HEK293T (cell line): ENCODE data around the gene RIBC2.

Experiments
- CTCF ChIA-PET: fragments of 350-600 bp; formaldehyde crosslinking; extraction: SDS; loops from one replicate; lab custom pipeline; 2021; ENCODE audit warnings: antibody characterized with exemption, inconsistent platforms; lab: Yijun Ruan, JAX
- POLR2A ChIA-PET: fragments of 350-600 bp; formaldehyde crosslinking; extraction: SDS; loops from one replicate; lab custom pipeline; 2020; ENCODE audit warnings: antibody characterized with exemption, inconsistent platforms; lab: Yijun Ruan, JAX
- DNase-seq: peaks from one replicate; pipeline ENCODE4 v3.0.0; 2012; ENCODE audit warnings: mixed read lengths; ENCODE audit errors: extremely low spot score
- ARNT ChIP-seq: fragments of 450-650 bp; IDR thresholded peaks from 2 replicates; pipeline ENCODE4 v1.6.1; 2017; ENCODE audit warnings: mild to moderate bottlenecking
- BHLHE40 ChIP-seq: fragments of 450-650 bp; IDR thresholded peaks from 2 replicates; pipeline ENCODE4 v1.6.1; 2016; ENCODE audit warnings: mild to moderate bottlenecking, moderate library complexity, borderline replicate concordance
- CTBP1 ChIP-seq: fragments of 450-650 bp; IDR thresholded peaks from 2 replicates; pipeline ENCODE4 v1.6.1; 2016; ENCODE audit warnings: borderline replicate concordance
- ELF4 ChIP-seq: fragments of 450-650 bp; IDR thresholded peaks from 2 replicates; pipeline ENCODE4 v1.6.1; 2017; ENCODE audit warnings: antibody characterized with exemption
- FOXA1 ChIP-seq: fragments of 450-650 bp; IDR thresholded peaks from 2 replicates; pipeline ENCODE4 v1.6.1; 2016; ENCODE audit warnings: mild to moderate bottlenecking
- FOXK2 ChIP-seq: fragments of 450-650 bp; IDR thresholded peaks from 2 replicates; pipeline ENCODE4 v1.6.1; 2016; ENCODE audit warnings: mild to moderate bottlenecking
- FOXM1 ChIP-seq: fragments of 450-650 bp; IDR thresholded peaks from 2 replicates; pipeline ENCODE4 v1.6.1; 2017; ENCODE audit warnings: mild to moderate bottlenecking, borderline replicate concordance
- HDGF ChIP-seq: fragments of 450-650 bp; IDR thresholded peaks from 2 replicates; pipeline ENCODE4 v1.6.1; 2017; ENCODE audit warnings: antibody characterized with exemption, borderline replicate concordance
- L3MBTL2 ChIP-seq: fragments of 450-650 bp; conservative IDR thresholded peaks from 2 replicates; pipeline ENCODE4 v1.6.1; 2016; ENCODE audit warnings: mild to moderate bottlenecking
- LEF1 ChIP-seq: fragments of 450-650 bp; IDR thresholded peaks from 2 replicates; pipeline ENCODE4 v1.6.1; 2017; ENCODE audit warnings: mild to moderate bottlenecking, borderline replicate concordance
- NFRKB ChIP-seq: fragments of 450-650 bp; IDR thresholded peaks from 2 replicates; pipeline ENCODE4 v1.6.1; 2016; ENCODE audit warnings: mild to moderate bottlenecking, moderate library complexity
- SP1 ChIP-seq: fragments of 450-650 bp; IDR thresholded peaks from 2 replicates; pipeline ENCODE4 v1.6.1; 2017
- SUZ12 ChIP-seq: fragments of 450-650 bp; IDR thresholded peaks from 2 replicates; pipeline ENCODE4 v1.6.1; 2016; ENCODE audit warnings: mild to moderate bottlenecking
- TARDBP ChIP-seq: fragments of 450-650 bp; IDR thresholded peaks from 2 replicates; pipeline ENCODE4 v1.6.1; 2016
- ZNF384 ChIP-seq: fragments of 450-650 bp; IDR thresholded peaks from 2 replicates; pipeline ENCODE4 v1.6.1; 2016
- TF ChIP-seq, protein P1 (sequence below): fragments of 450-650 bp; IDR thresholded peaks from 2 replicates; pipeline ENCODE4 v1.6.1; 2016

Gene RIBC2

DNA sequence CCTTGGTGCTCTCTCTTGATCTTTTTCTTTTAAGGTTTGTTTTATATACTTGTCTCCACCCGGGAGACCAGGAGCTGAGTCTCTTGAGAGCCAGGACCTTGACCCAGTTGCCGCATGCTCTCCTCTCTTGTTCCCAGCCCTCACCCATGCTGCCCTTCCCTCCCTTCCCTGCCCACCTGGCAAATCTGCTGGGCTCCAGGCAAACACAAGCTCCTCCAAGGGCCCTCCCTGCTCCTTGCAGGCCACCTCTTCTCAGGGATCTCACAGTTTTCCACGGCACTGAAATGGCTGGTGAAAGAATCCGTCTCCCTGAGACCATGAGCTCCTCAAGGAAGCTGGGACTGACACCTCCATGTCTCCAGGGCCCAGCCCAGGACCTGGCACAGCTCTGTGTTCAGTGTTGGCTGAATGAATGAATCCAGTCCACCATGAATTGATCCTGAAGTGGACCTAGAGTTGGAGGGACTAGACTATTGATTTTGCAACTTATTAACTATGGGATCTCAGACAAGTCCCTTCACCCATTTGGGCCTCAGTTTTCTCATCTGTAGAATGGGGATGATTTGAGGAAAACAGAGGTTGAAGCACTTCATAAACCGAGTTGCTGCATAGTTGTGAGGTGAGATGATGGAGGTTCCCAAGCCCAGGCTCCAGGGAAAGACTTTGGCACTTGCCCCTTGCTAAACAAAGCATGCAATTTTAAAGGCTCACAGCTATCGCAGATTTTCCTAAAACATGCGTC, 64.0 kb downstream of the RIBC2 start:
- POLR2A ChIA-PET, result no interaction called here
- TF ChIP-seq SP1, result no peak
- TF ChIP-seq NFRKB, result no peak
- no peak for TF ChIP-seq ELF4
- TF ChIP-seq FOXM1, result no peak
- TF ChIP-seq, protein P1, sequence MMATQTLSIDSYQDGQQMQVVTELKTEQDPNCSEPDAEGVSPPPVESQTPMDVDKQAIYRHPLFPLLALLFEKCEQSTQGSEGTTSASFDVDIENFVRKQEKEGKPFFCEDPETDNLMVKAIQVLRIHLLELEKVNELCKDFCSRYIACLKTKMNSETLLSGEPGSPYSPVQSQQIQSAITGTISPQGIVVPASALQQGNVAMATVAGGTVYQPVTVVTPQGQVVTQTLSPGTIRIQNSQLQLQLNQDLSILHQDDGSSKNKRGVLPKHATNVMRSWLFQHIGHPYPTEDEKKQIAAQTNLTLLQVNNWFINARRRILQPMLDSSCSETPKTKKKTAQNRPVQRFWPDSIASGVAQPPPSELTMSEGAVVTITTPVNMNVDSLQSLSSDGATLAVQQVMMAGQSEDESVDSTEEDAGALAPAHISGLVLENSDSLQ, result no peak
- no peak for TF ChIP-seq FOXK2
- TF ChIP-seq ARNT, result no peak
- TF ChIP-seq SUZ12, result no peak
- no peak for DNase-seq
- CTCF ChIA-PET, result no interaction called here

DNA sequence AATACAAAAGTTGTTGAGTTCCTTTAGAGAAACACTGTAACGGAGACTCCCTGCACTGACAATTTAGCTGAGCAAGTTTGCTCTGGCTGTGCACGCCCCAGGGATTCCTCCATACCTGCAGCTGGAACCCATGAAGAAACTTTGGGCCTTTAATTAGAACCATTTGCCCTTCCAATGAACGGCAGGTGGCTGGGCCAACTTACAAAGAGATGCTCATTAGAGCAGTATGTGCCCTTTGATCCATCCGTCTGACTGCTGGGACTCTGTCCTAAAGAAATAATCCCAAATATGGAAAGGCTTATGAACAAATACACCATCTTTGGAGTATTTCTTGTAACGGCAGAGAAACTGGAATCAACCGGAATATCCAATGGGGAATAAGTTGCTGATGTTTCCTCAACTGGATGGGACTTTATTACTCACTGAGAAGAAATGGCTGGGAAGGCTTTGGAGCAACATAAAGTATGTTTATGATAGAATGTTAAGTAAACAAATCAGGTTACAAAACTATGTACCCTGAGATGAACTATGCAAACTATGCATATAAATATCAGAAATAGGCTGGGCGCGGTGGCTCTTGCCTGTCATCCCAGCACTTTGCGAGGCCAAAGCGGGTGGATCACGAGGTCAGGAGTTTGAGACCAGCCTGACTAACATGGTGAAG, 64.7 kb downstream of the RIBC2 start:
- ChIA-PET POLR2A (no interaction called here), CTCF (no interaction called here)
- TF ChIP-seq SUZ12 (no peak), HDGF (no peak), ELF4 (no peak), BHLHE40 (no peak), L3MBTL2 (no peak), TARDBP (no peak), ZNF384 (no peak), LEF1 (no peak), FOXA1 (no peak), FOXM1 (no peak), FOXK2 (no peak), NFRKB (no peak), CTBP1 (no peak), ARNT (no peak)
- TF ChIP-seq, protein P1, result no peak
- DNase-seq, result no peak

DNA sequence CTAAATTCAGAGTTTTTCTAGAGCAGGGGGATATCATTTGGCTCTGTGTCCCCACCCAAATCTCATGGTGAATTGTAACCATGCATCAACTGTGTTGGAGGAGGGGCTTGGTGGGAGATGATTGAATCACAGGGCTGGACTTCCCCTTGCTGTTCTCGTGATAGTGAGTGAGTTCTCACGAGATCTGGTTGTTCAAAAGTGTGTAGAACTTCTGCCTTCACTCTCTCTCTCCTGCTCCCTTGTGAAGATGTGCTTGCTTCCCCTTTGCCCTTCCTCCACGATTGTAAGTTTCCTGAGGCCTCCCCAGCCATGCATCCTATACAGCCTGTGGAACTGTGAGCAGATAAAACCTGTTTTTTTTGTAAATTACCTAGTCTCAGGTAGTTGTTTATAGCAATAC, 67.2 kb downstream of the RIBC2 start:
- DNase-seq, result no peak
- TF ChIP-seq TARDBP, result no peak
- POLR2A ChIA-PET, result no interaction called here
- CTCF ChIA-PET, result no interaction called here

DNA sequence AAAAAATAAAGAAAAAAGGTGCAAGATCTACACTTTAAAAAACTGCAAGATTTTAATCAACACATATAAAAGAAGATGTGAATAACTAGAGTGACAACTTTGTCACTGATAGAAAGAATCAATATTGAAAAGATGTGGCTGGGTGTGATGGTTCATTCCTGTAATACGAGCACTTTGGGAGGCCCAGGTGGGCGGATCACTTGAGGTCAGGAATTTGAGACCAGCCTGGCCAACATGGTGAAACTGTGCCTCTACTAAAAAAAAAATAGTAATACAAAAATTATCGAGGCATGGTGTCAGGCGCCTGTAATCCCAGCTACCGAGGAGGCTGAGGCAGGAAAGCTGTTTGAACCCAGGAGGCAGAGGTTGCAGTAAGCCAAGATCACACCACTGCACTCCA, 68.2 kb downstream of the RIBC2 start:
- CTCF ChIA-PET, result interaction anchor here (1.3 kb wide), 1 partner anchor 11 kb away, joined by 4 read pairs; no protein-coding TSS in a partner anchor
- TF ChIP-seq FOXM1 (no peak), CTBP1 (no peak), L3MBTL2 (no peak), NFRKB (no peak), ELF4 (no peak), FOXA1 (no peak), HDGF (no peak), SP1 (no peak)
- TF ChIP-seq, protein P1, result no peak
- DNase-seq, result no peak
- POLR2A ChIA-PET, result no interaction called here
